ENCODE measurements around the gene POLD2.

DNA sequence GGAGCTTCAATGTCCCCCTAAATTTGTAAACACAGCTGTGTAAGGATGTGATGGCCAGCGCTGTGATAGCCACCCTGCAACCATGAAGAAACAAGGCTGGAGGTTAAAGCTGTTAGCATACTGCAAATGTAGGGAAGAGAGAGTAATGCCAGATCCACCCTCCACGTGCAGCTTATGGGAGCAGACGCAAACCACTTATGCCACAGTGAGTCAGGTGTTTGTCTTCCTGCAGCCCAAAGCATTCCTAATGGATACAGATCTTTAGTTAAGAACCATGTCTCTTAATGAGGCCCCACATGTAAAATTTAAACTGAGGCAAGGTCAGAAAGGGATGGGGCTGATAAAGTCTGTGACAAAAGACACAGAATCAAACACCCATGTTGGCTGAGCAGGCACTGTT lies 31.4 kb upstream of the POLD2 start:
- TF ChIP-seq, protein P1, sequence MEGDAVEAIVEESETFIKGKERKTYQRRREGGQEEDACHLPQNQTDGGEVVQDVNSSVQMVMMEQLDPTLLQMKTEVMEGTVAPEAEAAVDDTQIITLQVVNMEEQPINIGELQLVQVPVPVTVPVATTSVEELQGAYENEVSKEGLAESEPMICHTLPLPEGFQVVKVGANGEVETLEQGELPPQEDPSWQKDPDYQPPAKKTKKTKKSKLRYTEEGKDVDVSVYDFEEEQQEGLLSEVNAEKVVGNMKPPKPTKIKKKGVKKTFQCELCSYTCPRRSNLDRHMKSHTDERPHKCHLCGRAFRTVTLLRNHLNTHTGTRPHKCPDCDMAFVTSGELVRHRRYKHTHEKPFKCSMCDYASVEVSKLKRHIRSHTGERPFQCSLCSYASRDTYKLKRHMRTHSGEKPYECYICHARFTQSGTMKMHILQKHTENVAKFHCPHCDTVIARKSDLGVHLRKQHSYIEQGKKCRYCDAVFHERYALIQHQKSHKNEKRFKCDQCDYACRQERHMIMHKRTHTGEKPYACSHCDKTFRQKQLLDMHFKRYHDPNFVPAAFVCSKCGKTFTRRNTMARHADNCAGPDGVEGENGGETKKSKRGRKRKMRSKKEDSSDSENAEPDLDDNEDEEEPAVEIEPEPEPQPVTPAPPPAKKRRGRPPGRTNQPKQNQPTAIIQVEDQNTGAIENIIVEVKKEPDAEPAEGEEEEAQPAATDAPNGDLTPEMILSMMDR (conservative IDR thresholded peaks at IDR 0.05; ENCODE audit: low read depth, low read length): no peak
- no peak for TF ChIP-seq POLR2A (IDR thresholded peaks at IDR 0.05; ENCODE audit: low read depth, low read length)
- TF ChIP-seq MAFK (IDR thresholded peaks at IDR 0.05; ENCODE audit: low read depth, low read length): no peak
- TF ChIP-seq CHD1 (IDR thresholded peaks at IDR 0.05; ENCODE audit: low read depth, low read length): no peak
- no peak for TF ChIP-seq CEBPB (IDR thresholded peaks at IDR 0.05; ENCODE audit: low read depth, low read length)
- TF ChIP-seq RFX5 (IDR thresholded peaks at IDR 0.05; ENCODE audit: low read depth, low read length): no peak
- no peak for TF ChIP-seq SMC3 (IDR thresholded peaks at IDR 0.05; ENCODE audit: low read depth, low read length)
- TF ChIP-seq FOS (IDR thresholded peaks at IDR 0.05; ENCODE audit: low read depth, low read length): no peak
- no peak for TF ChIP-seq MXI1 (IDR thresholded peaks at IDR 0.05; ENCODE audit: borderline replicate concordance, low read depth, low read length)
- TF ChIP-seq BHLHE40 (IDR thresholded peaks at IDR 0.05; ENCODE audit: low read depth, low read length): no peak; the same call in 1 of the 2 replicates
